ENCODE results near the gene UBLCP1.

DNA sequence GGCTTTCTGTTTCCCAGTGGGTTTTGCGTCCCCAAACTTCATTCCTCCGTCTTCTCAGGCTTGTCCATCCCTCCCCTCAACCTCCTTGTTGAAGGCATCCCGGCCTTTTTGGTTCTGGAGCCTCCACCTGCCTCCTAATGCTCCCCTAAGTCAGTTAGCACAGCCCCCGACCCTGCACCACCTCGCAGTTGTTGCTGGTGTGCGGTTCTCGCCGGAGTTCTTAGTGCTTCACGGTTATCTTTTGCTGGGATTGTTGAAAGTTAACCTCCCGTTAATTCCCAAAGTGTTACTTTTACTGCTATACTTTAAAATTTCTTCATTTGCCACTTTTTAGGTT is 447 bp downstream of the UBLCP1 start:
- TF ChIP-seq, protein P1, sequence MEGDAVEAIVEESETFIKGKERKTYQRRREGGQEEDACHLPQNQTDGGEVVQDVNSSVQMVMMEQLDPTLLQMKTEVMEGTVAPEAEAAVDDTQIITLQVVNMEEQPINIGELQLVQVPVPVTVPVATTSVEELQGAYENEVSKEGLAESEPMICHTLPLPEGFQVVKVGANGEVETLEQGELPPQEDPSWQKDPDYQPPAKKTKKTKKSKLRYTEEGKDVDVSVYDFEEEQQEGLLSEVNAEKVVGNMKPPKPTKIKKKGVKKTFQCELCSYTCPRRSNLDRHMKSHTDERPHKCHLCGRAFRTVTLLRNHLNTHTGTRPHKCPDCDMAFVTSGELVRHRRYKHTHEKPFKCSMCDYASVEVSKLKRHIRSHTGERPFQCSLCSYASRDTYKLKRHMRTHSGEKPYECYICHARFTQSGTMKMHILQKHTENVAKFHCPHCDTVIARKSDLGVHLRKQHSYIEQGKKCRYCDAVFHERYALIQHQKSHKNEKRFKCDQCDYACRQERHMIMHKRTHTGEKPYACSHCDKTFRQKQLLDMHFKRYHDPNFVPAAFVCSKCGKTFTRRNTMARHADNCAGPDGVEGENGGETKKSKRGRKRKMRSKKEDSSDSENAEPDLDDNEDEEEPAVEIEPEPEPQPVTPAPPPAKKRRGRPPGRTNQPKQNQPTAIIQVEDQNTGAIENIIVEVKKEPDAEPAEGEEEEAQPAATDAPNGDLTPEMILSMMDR (IDR thresholded peaks at IDR 0.05) = no peak
- TF ChIP-seq POLR2A (IDR thresholded peaks at IDR 0.05) = no peak
